B cell (primary cell): ENCODE results near the gene SLC22A31.

Source experiments
- EZH2 ChIP-seq: IDR thresholded peaks from 2 replicates; pipeline ENCODE4 v1.6.1; 2012; ENCODE audit warnings: borderline replicate concordance, low read depth, mild to moderate bottlenecking, moderate library complexity, low read length; ENCODE audit not compliant: insufficient read depth, poor library complexity, severe bottlenecking
- TF ChIP-seq, protein P1 (sequence below): fragments of 200-600 bp; IDR thresholded peaks from one replicate; pipeline ENCODE4 v1.8.0; 2022; ENCODE audit warnings: antibody characterized with exemption, mild to moderate bottlenecking

DNA sequence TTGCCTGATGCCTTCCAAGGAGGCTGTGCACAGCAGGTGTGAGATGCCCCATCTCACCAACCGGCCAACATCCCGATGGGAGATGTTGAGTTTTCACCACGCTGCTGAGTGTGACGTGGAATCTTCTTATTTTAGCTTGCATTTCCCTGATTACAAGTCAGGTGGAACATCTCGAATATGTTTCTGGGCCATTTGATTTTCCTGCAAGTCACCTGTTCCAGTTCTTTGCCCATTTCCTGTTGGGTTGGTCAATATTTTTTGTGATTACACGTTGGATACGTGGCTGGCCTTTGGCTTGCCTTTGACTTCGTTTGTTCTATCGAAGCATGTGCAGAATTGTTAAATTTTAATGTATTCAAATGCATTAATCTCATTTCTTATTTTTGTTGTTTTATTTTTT lies 37.0 kb downstream of the SLC22A31 start:
- TF ChIP-seq, protein P1, sequence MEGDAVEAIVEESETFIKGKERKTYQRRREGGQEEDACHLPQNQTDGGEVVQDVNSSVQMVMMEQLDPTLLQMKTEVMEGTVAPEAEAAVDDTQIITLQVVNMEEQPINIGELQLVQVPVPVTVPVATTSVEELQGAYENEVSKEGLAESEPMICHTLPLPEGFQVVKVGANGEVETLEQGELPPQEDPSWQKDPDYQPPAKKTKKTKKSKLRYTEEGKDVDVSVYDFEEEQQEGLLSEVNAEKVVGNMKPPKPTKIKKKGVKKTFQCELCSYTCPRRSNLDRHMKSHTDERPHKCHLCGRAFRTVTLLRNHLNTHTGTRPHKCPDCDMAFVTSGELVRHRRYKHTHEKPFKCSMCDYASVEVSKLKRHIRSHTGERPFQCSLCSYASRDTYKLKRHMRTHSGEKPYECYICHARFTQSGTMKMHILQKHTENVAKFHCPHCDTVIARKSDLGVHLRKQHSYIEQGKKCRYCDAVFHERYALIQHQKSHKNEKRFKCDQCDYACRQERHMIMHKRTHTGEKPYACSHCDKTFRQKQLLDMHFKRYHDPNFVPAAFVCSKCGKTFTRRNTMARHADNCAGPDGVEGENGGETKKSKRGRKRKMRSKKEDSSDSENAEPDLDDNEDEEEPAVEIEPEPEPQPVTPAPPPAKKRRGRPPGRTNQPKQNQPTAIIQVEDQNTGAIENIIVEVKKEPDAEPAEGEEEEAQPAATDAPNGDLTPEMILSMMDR = no peak
- TF ChIP-seq EZH2 = no peak
